ENCODE data around the gene ADARB2.

ADARB2 gene

DNA sequence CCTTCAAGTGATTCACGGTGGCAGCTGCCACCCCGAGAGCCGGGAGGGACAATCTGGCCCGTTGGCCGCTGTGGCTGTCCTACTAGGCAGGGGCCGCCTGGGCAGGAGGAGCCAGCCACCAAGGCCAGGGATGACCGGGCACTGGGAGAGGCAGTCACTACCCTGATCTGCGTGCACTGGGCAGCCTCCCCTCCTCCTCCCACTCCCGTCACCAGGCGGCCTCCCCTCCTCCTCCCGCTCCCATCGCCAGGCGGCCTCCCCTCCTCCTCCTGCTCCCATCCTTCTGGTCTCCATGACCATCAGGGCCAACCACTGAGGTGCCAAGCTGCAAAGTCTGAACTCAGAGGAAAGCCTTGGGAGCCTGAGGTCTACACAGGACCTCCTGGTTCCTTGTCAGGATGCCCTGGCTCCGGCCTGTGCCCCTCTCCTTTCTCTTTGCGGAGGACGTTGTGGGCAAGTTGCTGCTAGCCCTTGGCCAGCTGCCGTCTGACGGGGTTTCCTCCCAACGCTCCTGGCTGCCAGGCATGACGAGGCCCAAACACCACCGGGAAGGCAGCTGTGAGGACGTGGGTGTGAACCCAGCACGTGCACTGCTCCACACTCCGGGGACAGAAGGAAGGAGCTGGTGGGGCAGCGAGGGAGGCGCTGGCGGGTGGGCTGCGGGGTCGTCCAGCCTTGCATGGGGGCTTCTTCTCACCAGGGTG lies 550.0 kb downstream of the ADARB2 start:
- Mint-ChIP-seq H3K4me1 (ENCODE audit: low read depth in 2 of 2) (no peaks in the 10 kb centered on the region), H3K4me3 (no peak overlapping the region)
- DNase-seq, result no peak

DNA sequence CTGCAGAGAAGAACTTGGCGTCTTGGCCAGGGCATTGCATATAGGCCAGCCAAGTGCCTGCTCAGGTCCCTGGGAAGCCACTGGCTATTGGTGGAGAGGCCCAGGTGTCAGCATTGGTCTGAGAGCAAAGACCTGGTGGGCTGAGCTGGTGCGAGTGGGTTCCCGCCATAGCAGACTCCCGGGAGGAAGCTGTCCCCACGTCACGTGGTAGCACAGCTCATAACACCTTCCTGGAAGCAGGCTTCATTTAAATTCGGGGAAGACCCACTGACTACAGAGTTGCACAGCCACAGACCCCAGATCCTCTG lies 550.7 kb downstream of the ADARB2 start:
- Mint-ChIP-seq H3K36me3 (ENCODE audit: insufficient read depth) (no peaks in the 10 kb centered on the region), H3K9me3 (no peaks in the 10 kb centered on the region), H3K27me3 (peaks cover 13 to 54% of the 10 kb centered on the region in 2 donors), H3K4me1 (ENCODE audit: low read depth in 2 of 2) (no peaks in the 10 kb centered on the region), H3K27ac (no peak overlapping the region), H3K4me3 (no peak overlapping the region)
- DNase-seq (no peak), ATAC-seq (replicated peaks) (no peak)

More for the DNA sequence above, 550.0 kb downstream of the ADARB2 start:
- no peak overlapping the region for H3K27ac Mint-ChIP-seq
- no peaks in the 10 kb centered on the region for H3K9me3 Mint-ChIP-seq
- no peaks in the 10 kb centered on the region for H3K36me3 Mint-ChIP-seq (ENCODE audit: insufficient read depth)
- ATAC-seq (replicated peaks), result no peak
- peaks cover 13 to 47% of the 10 kb centered on the region in 2 donors for H3K27me3 Mint-ChIP-seq

DNA sequence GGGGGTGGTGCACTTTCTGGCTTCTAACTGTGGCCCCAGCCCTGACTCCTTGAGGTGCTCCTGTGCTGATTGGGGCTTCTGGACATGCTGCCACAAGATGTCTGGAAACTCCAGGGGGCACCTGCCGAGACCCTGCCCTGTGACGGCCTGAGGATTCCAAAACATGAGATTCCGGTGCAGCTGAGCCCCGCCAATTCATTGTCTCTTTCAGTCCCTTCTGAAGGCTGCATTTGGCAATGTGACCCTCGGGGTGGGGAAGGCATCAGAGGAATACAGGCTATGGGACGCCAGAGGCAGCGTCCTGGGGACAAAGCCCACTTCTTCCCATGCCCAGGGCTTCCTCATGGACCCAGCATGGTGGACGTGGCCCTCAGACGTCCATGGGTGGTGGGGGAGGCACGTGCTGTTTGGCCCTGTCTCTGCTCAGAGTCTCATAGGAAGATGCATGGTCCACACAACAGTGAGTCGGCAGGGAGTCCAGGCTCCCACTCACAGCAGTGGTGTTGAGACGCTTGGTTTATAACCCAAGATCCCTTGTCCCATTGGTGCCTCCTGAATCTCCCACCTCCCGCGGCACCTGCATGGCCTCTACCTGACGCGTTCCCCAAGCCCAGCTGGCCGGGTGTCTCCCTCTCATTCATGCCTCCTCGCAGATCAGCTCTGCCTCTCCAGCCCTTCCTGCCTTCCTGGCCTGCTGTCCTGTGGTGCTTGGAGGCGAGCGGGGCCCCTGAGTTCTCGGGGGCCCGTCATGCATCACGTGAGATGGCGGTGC lies 551.2 kb downstream of the ADARB2 start:
- Mint-ChIP-seq H3K9me3 (no peaks in the 10 kb centered on the region), H3K4me1 (ENCODE audit: low read depth in 2 of 2) (no peaks in the 10 kb centered on the region), H3K27ac (no peak overlapping the region), H3K27me3 (peaks cover 13 to 55% of the 10 kb centered on the region in 2 donors), H3K4me3 (no peak overlapping the region), H3K36me3 (ENCODE audit: insufficient read depth) (no peaks in the 10 kb centered on the region)
- DNase-seq (no peak), ATAC-seq (replicated peaks) (no peak)

DNA sequence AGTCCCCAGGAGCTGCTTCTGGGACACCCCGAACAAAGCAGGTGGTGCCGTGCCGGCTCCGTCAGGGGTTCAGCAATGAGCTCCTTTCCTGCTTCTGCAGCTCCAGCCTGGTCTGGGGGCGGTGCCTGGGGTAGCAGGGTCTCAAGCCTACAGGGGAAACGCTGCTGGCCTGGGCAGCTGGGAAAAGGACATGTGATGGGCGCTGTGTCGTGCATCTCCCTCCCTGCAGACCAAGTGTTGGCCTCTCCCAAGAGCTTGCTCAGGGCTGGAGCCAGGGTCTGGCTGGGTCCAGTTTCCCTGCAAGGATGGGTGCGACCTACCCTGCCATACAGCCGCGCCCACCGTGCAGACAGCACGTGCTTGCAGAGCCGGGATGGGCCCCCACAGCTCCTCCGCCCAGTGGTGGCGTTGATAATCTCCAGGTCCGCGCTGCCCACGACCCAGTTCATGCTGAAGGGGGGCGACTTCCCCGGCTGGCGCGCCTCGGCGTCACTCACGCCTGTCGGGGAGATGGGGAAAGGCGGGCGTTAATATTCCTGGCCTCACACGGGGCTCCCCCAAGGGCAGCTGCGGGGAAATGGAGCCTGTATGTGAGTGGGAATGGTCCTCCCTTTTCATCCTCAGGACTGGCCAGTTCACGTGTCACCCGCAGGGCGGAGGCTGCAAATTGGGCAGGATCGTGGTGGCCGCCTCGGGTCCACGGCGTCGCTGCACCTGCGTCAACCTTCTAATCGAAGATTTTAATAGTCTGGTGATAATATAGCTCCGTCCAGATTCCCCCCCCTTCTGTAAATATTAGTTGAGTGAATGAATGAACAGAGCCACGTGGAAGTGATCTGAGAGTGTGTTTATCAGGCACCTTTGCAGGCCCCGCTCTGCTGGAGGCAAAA lies 552.5 kb downstream of the ADARB2 start:
- Mint-ChIP-seq H3K36me3 (ENCODE audit: insufficient read depth) (no peaks in the 10 kb centered on the region), H3K27ac (no peak overlapping the region), H3K27me3 (peaks cover 21 to 58% of the 10 kb centered on the region in 2 donors), H3K4me3 (no peak overlapping the region), H3K9me3 (no peaks in the 10 kb centered on the region), H3K4me1 (ENCODE audit: low read depth in 2 of 2) (no peaks in the 10 kb centered on the region)
- DNase-seq (no peak), ATAC-seq (replicated peaks) (no peak)

DNA sequence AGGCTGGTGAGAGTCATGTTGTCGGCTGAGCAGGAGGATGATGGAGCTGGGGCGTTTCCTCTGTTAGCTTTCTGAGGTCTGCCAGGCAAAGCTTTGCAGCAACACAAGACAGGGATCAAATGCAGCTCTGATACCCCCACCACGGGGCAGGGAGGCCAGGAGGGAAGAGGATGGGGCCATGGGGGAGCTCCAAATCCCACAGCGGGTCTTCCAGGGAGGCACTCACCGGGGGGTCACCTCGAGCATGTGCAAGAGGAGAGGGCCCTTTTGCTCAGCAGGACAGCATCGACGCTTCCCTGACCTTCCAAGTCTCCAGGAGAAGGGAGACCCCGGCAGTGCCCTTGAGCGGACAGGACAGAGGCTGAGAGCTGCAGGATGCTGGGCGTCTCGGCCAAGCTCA lies 553.6 kb downstream of the ADARB2 start:
- Mint-ChIP-seq H3K4me1 (ENCODE audit: low read depth in 2 of 2) (no peaks in the 10 kb centered on the region), H3K4me3 (no peak overlapping the region), H3K36me3 (ENCODE audit: insufficient read depth) (no peaks in the 10 kb centered on the region), H3K27me3 (peaks cover 21 to 58% of the 10 kb centered on the region in 2 donors), H3K27ac (no peak overlapping the region), H3K9me3 (no peaks in the 10 kb centered on the region)
- no peak for ATAC-seq (replicated peaks)
- no peak for DNase-seq

DNA sequence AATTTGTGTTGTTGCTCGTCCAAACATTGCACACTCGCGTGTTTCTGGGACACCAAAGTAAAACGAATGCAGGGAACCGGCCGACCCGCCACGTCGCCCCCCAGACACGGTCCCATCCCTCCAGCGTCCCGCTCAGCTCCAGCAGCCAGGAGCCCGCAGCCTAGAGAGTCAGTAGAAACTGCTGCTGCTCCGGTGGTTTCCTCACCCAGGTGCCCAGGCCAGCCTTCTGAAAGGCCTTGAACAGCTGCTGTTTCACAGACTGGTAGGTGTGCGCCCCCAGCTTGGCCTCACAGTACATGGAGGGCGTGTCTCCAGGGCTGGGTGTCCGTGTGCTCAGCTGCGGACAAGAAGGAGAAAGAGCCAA lies 554.3 kb downstream of the ADARB2 start:
- Mint-ChIP-seq H3K4me1 (ENCODE audit: low read depth in 2 of 2) (no peaks in the 10 kb centered on the region), H3K36me3 (ENCODE audit: insufficient read depth) (no peaks in the 10 kb centered on the region), H3K27me3 (peaks cover 21 to 60% of the 10 kb centered on the region in 2 donors), H3K4me3 (no peak overlapping the region), H3K27ac (no peak overlapping the region), H3K9me3 (no peaks in the 10 kb centered on the region)
- no peak for ATAC-seq (replicated peaks)
- DNase-seq, result no peak

DNA sequence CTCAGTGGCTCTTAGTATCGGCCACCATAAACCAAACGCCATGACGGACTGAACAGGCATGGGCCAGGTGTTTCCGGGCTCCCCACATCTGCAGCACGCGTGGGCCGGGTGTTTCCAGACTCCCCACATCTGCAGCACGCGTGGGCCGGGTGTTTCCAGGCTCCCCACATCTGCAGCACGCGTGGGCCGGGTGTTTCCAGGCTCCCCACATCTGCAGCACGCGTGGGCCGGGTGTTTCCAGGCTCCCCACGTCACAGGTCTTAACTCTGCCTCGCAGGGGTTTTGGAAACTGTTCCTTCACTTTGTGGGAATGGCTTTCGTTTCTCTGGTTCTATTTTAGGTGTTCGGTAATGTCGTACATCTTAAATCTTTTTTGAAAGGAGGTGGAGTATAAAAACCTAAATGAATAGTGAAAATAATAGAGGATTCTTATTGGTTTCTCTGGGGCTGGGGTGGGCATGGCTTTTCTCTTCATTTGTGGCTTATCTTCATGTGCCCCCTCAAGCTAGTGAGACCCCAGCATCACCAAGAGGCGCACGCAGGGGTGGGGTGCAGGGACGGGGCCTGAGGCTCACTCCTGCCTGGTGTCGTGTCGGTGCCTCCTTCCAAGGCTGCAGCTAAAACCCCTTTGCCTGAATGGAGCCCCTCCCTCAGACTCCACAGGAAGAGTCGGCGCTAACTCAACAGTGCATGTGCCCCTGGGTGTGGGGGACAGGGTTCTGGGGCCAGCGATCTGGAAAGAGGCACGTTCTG lies 554.9 kb downstream of the ADARB2 start:
- Mint-ChIP-seq H3K4me1 (ENCODE audit: low read depth in 2 of 2) (no peaks in the 10 kb centered on the region), H3K36me3 (ENCODE audit: insufficient read depth) (no peaks in the 10 kb centered on the region), H3K4me3 (peak overlapping the region in 1 of 2 donors; percentile 18), H3K9me3 (no peaks in the 10 kb centered on the region), H3K27ac (no peak overlapping the region), H3K27me3 (peaks cover 21 to 63% of the 10 kb centered on the region in 2 donors)
- ATAC-seq (replicated peaks), result no peak
- DNase-seq, result no peak

DNA sequence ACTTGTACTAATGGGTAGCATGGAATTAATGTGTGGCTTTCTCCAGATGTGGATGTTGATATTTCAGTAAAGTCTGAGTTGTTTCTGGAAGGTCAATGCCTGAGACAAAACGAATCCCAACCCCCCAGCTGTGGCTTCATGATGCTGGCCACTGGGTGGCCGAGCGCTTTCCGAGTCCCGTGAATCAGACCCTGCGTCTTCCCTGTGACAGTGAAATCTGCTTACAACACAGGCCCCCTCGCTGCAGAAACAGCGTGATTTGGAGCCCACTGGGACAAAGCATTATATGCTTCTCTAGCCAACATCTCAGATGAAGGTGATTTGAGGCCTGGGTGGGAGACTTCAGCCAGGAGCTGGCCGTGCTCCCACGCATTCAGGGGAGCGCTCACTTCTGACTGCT lies 556.5 kb downstream of the ADARB2 start:
- H3K27ac Mint-ChIP-seq, result no peak overlapping the region
- H3K4me1 Mint-ChIP-seq (ENCODE audit: low read depth in 2 of 2), result no peaks in the 10 kb centered on the region
- H3K36me3 Mint-ChIP-seq (ENCODE audit: insufficient read depth), result no peaks in the 10 kb centered on the region
- H3K27me3 Mint-ChIP-seq, result peaks cover 21 to 57% of the 10 kb centered on the region in 2 donors
- DNase-seq, result no peak
- H3K9me3 Mint-ChIP-seq, result no peaks in the 10 kb centered on the region
- no peak for ATAC-seq (replicated peaks)
- no peak overlapping the region for H3K4me3 Mint-ChIP-seq

DNA sequence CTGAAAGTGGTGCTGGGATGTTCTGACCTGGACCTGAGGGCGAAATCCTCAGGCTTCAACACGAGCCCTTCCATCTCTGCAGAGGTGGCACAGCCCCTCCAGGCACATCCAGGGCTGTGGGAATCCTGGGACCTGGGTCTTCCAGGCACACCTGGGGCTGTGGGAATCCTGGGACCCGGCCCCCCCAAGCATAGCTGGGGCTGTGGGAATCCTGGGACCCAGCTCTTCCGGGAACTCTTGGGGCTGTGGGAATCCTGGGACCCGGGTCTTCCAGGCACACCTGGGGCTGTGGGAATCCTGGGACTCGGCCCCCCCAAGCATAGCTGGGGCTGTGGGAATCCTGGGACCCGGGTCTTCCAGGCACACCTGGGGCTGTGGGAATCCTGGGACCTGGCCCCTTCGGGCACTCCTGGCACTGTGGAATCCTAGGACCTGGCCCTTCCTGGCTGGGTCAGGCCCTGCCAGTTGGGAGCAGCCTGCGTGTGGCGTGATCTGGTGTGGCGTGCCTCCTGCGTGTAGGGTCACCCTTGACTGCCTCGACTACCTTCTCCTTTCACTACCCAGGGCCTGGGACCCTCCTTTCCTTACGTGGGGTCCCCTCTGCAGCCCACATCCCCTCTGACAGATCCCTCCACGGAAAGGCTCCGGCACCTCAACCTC lies 557.1 kb downstream of the ADARB2 start:
- no peak overlapping the region for H3K4me3 Mint-ChIP-seq
- ATAC-seq (replicated peaks) (no peak), DNase-seq (no peak)
- peaks cover 18 to 57% of the 10 kb centered on the region in 2 donors for H3K27me3 Mint-ChIP-seq
- no peak overlapping the region for H3K27ac Mint-ChIP-seq
- H3K4me1 Mint-ChIP-seq (ENCODE audit: low read depth in 2 of 2), result no peaks in the 10 kb centered on the region
- no peaks in the 10 kb centered on the region for H3K36me3 Mint-ChIP-seq (ENCODE audit: insufficient read depth)
- H3K9me3 Mint-ChIP-seq, result no peaks in the 10 kb centered on the region

DNA sequence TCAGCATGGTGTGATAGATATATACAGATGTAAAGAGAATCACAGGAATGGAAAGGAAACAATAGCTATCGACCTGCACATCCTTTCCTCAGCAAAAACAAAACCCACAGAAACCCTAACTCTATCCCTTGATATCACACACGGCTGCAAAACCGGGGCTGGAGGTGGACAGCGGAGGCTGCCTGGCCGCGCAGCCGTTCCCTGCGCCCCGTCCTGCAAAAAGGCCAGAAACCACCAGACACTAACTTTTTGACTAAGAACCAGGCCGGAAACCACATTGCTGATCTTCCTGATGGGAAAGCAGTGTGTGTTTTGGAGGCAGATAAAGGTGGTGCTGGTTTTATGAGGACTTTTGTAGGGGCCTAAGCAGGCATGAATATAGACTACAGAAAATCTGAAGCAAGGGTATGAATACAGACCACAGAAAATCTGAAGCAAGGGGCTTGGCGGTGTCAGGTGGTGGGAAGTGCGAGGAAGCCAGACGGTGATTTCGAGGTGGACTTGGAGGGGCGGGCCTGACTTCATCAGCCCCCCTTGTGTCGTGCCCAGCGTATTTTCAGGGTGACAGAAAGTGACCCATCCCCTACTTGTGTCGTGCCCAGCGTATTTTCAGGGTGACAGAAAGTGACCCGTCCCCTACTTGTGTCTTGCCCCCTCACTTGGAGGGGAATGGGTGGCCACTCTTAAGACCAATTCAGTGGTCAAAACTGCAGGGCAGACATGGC lies 557.8 kb downstream of the ADARB2 start:
- no peak overlapping the region for H3K4me3 Mint-ChIP-seq
- H3K4me1 Mint-ChIP-seq (ENCODE audit: low read depth in 2 of 2), result no peaks in the 10 kb centered on the region
- H3K27me3 Mint-ChIP-seq, result peaks cover 14 to 57% of the 10 kb centered on the region in 2 donors
- H3K27ac Mint-ChIP-seq, result no peak overlapping the region
- ATAC-seq (replicated peaks) (no peak), DNase-seq (no peak)
- no peaks in the 10 kb centered on the region for H3K36me3 Mint-ChIP-seq (ENCODE audit: insufficient read depth)
- H3K9me3 Mint-ChIP-seq, result no peaks in the 10 kb centered on the region

DNA sequence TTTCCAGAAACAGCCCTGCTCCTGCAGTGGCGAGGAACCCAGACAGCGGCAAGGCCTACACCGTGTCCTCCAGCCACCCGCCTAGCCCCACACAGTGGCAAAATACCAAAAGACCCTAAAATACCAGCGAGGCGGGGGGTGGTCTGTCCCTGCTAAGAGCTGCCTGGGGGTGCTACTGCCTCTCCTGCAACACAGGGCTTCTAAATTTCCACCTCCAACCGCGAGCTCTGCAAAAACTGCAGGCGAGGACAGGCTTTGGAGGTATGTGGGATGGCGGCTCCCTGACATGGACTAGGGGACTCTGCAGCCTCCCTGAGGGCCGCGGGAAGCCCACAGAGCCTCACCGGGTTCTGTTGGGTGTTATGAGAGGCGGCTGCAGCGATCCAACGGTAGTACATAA lies 558.8 kb downstream of the ADARB2 start:
- Mint-ChIP-seq H3K27ac (no peak overlapping the region), H3K9me3 (no peaks in the 10 kb centered on the region), H3K36me3 (ENCODE audit: insufficient read depth) (no peaks in the 10 kb centered on the region), H3K4me3 (no peak overlapping the region), H3K27me3 (peaks cover 14 to 54% of the 10 kb centered on the region in 2 donors), H3K4me1 (ENCODE audit: low read depth in 2 of 2) (no peaks in the 10 kb centered on the region)
- ATAC-seq (replicated peaks) (no peak), DNase-seq (no peak)

DNA sequence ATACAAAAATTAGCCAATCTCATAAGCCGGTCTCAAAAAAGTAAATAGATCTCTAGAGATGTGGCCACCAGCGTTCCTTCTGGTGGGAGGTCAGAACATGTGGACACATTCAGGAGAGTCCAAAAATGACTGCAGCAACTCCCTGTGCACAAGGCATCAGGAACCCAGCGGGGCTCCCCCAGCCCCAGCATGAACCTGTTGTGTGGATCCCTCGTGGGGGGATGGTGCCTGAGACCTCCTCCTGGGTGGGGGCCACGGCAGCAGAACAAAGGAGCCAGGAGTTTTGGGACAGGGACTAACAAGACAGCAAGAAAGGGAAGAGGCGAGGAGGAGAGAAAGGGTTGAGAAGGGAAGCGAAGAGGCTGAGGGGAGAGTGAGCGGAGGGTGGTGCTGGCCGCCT lies 559.4 kb downstream of the ADARB2 start:
- no peaks in the 10 kb centered on the region for H3K9me3 Mint-ChIP-seq
- H3K4me1 Mint-ChIP-seq (ENCODE audit: low read depth in 2 of 2), result no peaks in the 10 kb centered on the region
- no peak for DNase-seq
- no peak overlapping the region for H3K4me3 Mint-ChIP-seq
- H3K27me3 Mint-ChIP-seq, result peaks cover 14 to 54% of the 10 kb centered on the region in 2 donors
- no peak overlapping the region for H3K27ac Mint-ChIP-seq
- no peaks in the 10 kb centered on the region for H3K36me3 Mint-ChIP-seq (ENCODE audit: insufficient read depth)
- ATAC-seq (replicated peaks), result no peak
